Suprapubic skin (tissue), 4 donors: Measurements from ENCODE around the gene KLC4.

Experiments
- EP300 ChIP-seq: sonication (generic); formaldehyde crosslinking; IDR thresholded peaks from one replicate; pipeline ENCODE4 v1.6.1; 2017; ENCODE audit warnings: antibody characterized with exemption
- POLR2A ChIP-seq, 2 donors: fragments of 450-650 bp; IDR thresholded peaks; one replicate each; pipeline ENCODE4 v1.6.1; 2017; ENCODE audit warnings: antibody characterized with exemption in 2 of 2, mild to moderate bottlenecking in 2 of 2, moderate library complexity in 2 of 2
- POLR2AphosphoS5 ChIP-seq, 3 donors: sonication (generic); formaldehyde crosslinking; IDR thresholded peaks; one replicate each; pipeline ENCODE4 v1.6.1; 2017; ENCODE audit warnings: antibody characterized with exemption in 3 of 3
- TF ChIP-seq, protein P1 (sequence below), 2 donors: fragments of 200-600 bp in 1 of 2; fragments of 450-650 bp in 1 of 2; sonication (generic) in 1 of 2; IDR thresholded peaks; one replicate each; pipeline ENCODE4 v1.5.1; 2016 to 2019; ENCODE audit warnings: antibody characterized with exemption in 2 of 2, mild to moderate bottlenecking in 1 of 2, moderate library complexity in 1 of 2

DNA sequence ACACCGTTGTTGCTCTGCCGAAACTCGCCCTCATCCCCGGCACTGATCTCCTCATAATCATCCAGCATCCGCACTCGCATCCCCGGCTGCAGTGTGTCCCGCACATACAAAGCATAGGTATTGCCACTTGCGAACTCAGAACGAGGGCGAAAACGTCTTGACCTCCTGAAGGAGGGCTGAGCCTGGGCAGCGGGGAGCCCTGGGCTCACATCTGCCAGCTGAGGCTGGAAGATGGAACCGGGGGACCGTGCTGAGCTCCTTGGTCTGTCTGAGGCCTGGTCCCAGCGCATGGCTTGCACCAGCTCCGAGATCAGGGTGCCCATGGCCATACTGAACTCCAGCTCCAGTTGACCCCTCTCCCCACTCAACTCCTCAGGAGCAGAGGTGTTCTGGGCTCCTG, 8.4 kb upstream of the KLC4 start:
- TF ChIP-seq POLR2A (IDR thresholded peaks at IDR 0.05), result no peak
- TF ChIP-seq, protein P1, sequence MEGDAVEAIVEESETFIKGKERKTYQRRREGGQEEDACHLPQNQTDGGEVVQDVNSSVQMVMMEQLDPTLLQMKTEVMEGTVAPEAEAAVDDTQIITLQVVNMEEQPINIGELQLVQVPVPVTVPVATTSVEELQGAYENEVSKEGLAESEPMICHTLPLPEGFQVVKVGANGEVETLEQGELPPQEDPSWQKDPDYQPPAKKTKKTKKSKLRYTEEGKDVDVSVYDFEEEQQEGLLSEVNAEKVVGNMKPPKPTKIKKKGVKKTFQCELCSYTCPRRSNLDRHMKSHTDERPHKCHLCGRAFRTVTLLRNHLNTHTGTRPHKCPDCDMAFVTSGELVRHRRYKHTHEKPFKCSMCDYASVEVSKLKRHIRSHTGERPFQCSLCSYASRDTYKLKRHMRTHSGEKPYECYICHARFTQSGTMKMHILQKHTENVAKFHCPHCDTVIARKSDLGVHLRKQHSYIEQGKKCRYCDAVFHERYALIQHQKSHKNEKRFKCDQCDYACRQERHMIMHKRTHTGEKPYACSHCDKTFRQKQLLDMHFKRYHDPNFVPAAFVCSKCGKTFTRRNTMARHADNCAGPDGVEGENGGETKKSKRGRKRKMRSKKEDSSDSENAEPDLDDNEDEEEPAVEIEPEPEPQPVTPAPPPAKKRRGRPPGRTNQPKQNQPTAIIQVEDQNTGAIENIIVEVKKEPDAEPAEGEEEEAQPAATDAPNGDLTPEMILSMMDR (IDR thresholded peaks at IDR 0.05), result no peak
- TF ChIP-seq EP300, result no peak
- no peak for TF ChIP-seq POLR2AphosphoS5 (IDR thresholded peaks at IDR 0.05)
